ENCODE data around the gene ARHGAP18. TPM values are rescaled to one million over a fixed set of nuclear protein-coding genes. Genes with fewer than 3 reads are reported as not detected.

Gene ARHGAP18
- total and polyA plus RNA-seq, 3 experiments from 2014 or later, result 5.8 to 7.2 (median 6.5) TPM

DNA sequence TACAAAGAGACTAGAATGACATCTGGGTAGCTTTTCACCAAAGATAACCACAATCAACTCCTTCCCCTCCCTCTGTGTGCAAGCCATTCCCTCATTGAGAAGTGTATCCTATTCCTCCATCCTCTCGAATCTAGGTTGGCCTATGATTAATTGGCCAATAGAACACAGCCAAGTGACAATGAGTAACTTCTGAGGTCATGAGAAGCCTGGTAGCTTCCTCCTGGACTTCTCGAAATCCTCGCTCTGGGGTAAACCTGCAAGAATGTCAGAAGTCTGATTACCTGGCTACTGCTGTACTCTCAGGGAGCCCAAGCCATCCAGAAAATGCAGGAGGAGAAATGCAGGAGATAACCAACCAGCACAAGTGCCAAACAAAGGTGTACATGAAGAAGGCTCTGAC, 13.1 kb downstream of the ARHGAP18 start:
- no peak for DNase-seq
- Mint-ChIP-seq H3K4me3 (no peak overlapping the region), H3K27ac (peak overlapping the region in 2 of 8 donors; percentile 7 to 34), H3K9me3 (no peaks in the 10 kb centered on the region), H3K27me3 (no peaks in the 10 kb centered on the region), H3K4me1 (peaks cover 41 to 68% (median 55%) of the 10 kb centered on the region in 3 donors), H3K36me3 (peaks cover 0 to 6% (median 0%) of the 10 kb centered on the region in 3 donors)
- CTCF ChIA-PET, result interaction anchor here (0.8 to 1.0 kb wide), 2 partner anchors 14 to 17 kb away, joined by 3 read pairs; no protein-coding TSS in a partner anchor
- no peaks in the 10 kb centered on the region for H3K9me3 ChIP-seq (ENCODE audit: low read length)
- POLR2A ChIA-PET, result interaction anchor here (1.2 kb wide), 1 partner anchor 21 kb away, joined by 3 read pairs; no protein-coding TSS in a partner anchor
- peaks cover 5% of the 10 kb centered on the region for H3K4me1 ChIP-seq (ENCODE audit: insufficient read depth, low read length)
- H3K36me3 ChIP-seq (ENCODE audit: insufficient read depth, low read length), result no peaks in the 10 kb centered on the region
- no peak overlapping the region for H3K4me3 ChIP-seq (ENCODE audit: low read length)
- H3K27me3 ChIP-seq (ENCODE audit: insufficient read depth, low read length, poor library complexity, severe bottlenecking), result no peaks in the 10 kb centered on the region
- no peak overlapping the region for H3K27ac ChIP-seq (ENCODE audit: low read depth, low read length)

DNA sequence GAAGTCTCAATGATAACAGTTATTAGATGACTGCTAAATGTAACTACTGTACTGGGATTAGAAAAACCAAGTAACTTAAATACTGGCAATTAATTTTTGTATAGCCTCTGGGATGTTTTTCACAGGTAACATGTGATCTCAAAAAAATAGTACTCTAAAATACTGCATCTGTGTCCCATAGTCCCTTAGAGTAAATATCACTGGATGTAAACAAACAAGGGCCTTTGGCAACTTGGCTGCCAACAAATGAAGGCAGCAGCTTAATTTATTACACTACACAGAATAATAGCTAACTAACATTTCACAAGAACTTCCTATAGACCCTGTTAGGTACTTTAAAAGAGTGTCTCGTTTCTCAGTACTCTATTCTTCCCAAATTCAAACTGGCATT, 14.0 kb downstream of the ARHGAP18 start:
- H3K27me3 ChIP-seq (ENCODE audit: insufficient read depth, low read length, poor library complexity, severe bottlenecking), result no peaks in the 10 kb centered on the region
- peak overlapping the region in 3 of 7 donors; percentile 9 to 77 (median 31) for H3K4me3 Mint-ChIP-seq
- H3K36me3 Mint-ChIP-seq, result peaks cover 0 to 6% (median 0%) of the 10 kb centered on the region in 3 donors
- POLR2A ChIA-PET, result interaction anchor here (1.2 kb wide), 1 partner anchor 20 kb away, joined by 3 read pairs; no protein-coding TSS in a partner anchor
- H3K4me1 Mint-ChIP-seq, result peaks cover 47 to 71% (median 56%) of the 10 kb centered on the region in 3 donors
- no peaks in the 10 kb centered on the region for H3K27me3 Mint-ChIP-seq
- no peak overlapping the region for H3K4me3 ChIP-seq (ENCODE audit: low read length)
- peak overlapping the region; percentile 40 for H3K27ac ChIP-seq (ENCODE audit: low read depth, low read length)
- CTCF ChIA-PET, result interaction anchor here (1.0 kb wide), 2 partner anchors 17 to 19 kb away, joined by 3 read pairs; no protein-coding TSS in a partner anchor
- no peaks in the 10 kb centered on the region for H3K9me3 Mint-ChIP-seq
- no peaks in the 10 kb centered on the region for H3K9me3 ChIP-seq (ENCODE audit: low read length)
- H3K27ac Mint-ChIP-seq, result peak overlapping the region in 5 of 8 donors; percentile 43 to 66 (median 57)
- H3K4me1 ChIP-seq (ENCODE audit: insufficient read depth, low read length), result peaks cover 5% of the 10 kb centered on the region
- no peaks in the 10 kb centered on the region for H3K36me3 ChIP-seq (ENCODE audit: insufficient read depth, low read length)
- DNase-seq, result no peak

DNA sequence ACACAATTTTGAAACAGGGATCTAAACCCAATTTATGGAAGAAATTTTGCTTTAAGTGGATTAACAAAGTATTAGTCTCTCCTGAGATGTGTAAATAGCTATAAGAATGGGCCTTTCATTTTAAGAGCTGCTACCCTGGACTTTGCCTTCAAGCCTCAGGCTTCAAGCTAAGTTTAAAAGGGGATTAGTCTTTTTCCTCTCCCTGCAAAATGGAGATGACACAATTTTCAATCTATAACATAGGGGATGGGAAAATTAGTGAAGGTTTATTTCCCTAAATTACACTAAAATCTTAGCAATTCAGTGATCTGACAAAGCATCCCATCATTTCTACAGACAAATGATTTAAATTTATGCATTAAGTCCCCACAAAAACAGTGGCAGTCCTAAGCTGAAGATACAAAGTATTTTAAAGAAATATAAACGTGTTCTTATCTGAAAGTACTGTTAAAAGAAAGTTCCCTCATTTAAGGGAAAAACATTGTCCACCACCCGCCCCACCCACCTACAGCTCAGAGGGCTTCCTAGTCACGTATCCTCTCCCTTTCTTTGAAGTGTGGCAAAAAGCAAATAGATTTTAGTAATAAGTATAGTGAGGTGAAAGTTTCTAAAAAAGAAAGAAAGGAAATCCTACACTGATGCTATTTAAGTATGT, 14.5 kb downstream of the ARHGAP18 start:
- peaks cover 0 to 6% (median 0%) of the 10 kb centered on the region in 3 donors for H3K36me3 Mint-ChIP-seq
- peaks cover 5% of the 10 kb centered on the region for H3K4me1 ChIP-seq (ENCODE audit: insufficient read depth, low read length)
- no peaks in the 10 kb centered on the region for H3K27me3 ChIP-seq (ENCODE audit: insufficient read depth, low read length, poor library complexity, severe bottlenecking)
- ChIA-PET CTCF (interaction anchor here (1.0 kb wide), 1 partner anchor 18 kb away, joined by 3 read pairs; no protein-coding TSS in a partner anchor), POLR2A (no interaction called here)
- H3K4me3 Mint-ChIP-seq, result peak overlapping the region in 3 of 7 donors; percentile 9 to 77 (median 31)
- no peaks in the 10 kb centered on the region for H3K9me3 Mint-ChIP-seq
- peaks cover 46 to 67% (median 52%) of the 10 kb centered on the region in 3 donors for H3K4me1 Mint-ChIP-seq
- peak overlapping the region in 5 of 8 donors; percentile 43 to 66 (median 57) for H3K27ac Mint-ChIP-seq
- no peak overlapping the region for H3K4me3 ChIP-seq (ENCODE audit: low read length)
- DNase-seq, result no peak
- H3K27me3 Mint-ChIP-seq, result no peaks in the 10 kb centered on the region
- H3K36me3 ChIP-seq (ENCODE audit: insufficient read depth, low read length), result no peaks in the 10 kb centered on the region
- peak overlapping the region; percentile 40 for H3K27ac ChIP-seq (ENCODE audit: low read depth, low read length)
- no peaks in the 10 kb centered on the region for H3K9me3 ChIP-seq (ENCODE audit: low read length)

DNA sequence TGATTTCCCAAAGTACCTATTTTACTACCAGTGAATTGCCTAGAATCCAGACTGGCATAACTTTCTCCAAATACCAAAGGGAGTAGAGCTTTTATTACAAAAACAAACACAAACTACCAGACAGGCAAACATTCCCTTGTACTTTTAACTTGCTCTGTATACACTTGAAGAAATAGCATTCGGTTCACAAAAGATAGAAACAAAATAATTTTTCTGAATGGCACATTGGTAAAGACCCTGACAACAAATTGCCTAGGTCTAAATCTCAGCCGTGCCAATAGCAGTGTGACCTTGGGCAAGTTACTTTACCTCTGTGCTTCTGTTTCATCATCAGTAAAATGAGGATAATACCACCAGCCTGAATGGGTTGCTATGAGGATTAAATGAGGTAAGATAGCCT, 15.9 kb downstream of the ARHGAP18 start:
- Mint-ChIP-seq H3K36me3 (peaks cover 0 to 6% (median 0%) of the 10 kb centered on the region in 3 donors), H3K4me3 (no peak overlapping the region), H3K27me3 (no peaks in the 10 kb centered on the region), H3K4me1 (peaks cover 41 to 65% (median 48%) of the 10 kb centered on the region in 3 donors), H3K27ac (peak overlapping the region in 1 of 8 donors; percentile 26), H3K9me3 (no peaks in the 10 kb centered on the region)
- no peaks in the 10 kb centered on the region for H3K27me3 ChIP-seq (ENCODE audit: insufficient read depth, low read length, poor library complexity, severe bottlenecking)
- no peaks in the 10 kb centered on the region for H3K36me3 ChIP-seq (ENCODE audit: insufficient read depth, low read length)
- no peak for DNase-seq
- CTCF ChIA-PET, result interaction anchor here (1.0 to 1.7 kb wide), 3 partner anchors 8 to 23 kb away, joined by 3 to 4 read pairs (median 3); no protein-coding TSS in a partner anchor
- H3K4me3 ChIP-seq (ENCODE audit: low read length), result no peak overlapping the region
- H3K4me1 ChIP-seq (ENCODE audit: insufficient read depth, low read length), result peaks cover 5% of the 10 kb centered on the region
- no peaks in the 10 kb centered on the region for H3K9me3 ChIP-seq (ENCODE audit: low read length)
- peak overlapping the region; percentile 20 for H3K27ac ChIP-seq (ENCODE audit: low read depth, low read length)
- POLR2A ChIA-PET, result no interaction called here

DNA sequence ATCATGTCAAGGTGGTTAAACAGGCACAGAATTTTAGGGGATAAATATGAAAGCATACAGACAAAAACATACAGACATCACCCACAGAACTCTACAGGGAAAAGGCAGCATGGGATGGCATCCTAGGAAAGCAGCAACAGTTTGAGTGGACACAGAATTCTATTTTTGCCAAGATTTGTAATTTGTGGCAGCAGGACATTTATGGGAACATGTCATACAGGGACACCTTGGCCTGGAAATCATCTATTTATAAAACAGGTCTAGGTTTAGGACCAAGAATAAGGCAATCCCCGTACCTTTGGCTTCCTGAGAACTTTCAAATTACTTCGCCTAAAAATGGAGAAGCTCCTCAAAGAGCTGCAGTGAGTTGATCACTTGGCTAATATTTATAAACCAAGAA, 17.5 kb downstream of the ARHGAP18 start:
- Histone ChIP-seq H3K27me3 (ENCODE audit: insufficient read depth, low read length, poor library complexity, severe bottlenecking) (no peaks in the 10 kb centered on the region), H3K27ac (ENCODE audit: low read depth, low read length) (peak overlapping the region; percentile 27), H3K4me3 (ENCODE audit: low read length) (no peak overlapping the region), H3K36me3 (ENCODE audit: insufficient read depth, low read length) (no peaks in the 10 kb centered on the region), H3K4me1 (ENCODE audit: insufficient read depth, low read length) (peaks cover 12% of the 10 kb centered on the region), H3K9me3 (ENCODE audit: low read length) (no peaks in the 10 kb centered on the region)
- ChIA-PET CTCF (no interaction called here), POLR2A (no interaction called here)
- peaks cover 52 to 77% (median 61%) of the 10 kb centered on the region in 3 donors for H3K4me1 Mint-ChIP-seq
- no peaks in the 10 kb centered on the region for H3K9me3 Mint-ChIP-seq
- H3K27ac Mint-ChIP-seq, result peak overlapping the region in 3 of 8 donors; percentile 6 to 18 (median 13)
- no peaks in the 10 kb centered on the region for H3K27me3 Mint-ChIP-seq
- DNase-seq, result no peak
- peaks cover 0 to 6% (median 0%) of the 10 kb centered on the region in 3 donors for H3K36me3 Mint-ChIP-seq
- H3K4me3 Mint-ChIP-seq, result no peak overlapping the region

DNA sequence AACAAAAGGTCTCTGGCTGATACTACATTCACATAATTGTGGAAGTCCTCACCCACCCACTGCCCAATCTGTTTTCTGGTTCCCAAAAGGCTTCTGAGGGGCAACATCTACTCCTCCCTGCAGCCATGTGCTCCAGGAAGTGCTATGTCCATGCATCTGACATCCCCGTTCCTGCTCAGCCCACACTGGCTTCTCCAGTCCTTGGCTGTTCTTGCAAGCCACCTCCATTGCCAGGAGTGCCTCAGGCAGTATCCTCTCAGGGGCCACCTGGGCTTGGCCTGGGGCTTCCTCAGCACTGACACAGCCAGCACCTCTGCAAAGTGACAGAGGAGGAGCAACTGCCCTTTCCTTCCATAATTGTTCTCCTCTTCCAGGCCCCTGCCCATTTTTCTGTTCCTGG, 18.3 kb downstream of the ARHGAP18 start:
- ChIA-PET CTCF (no interaction called here), POLR2A (no interaction called here)
- Histone ChIP-seq H3K36me3 (ENCODE audit: insufficient read depth, low read length) (no peaks in the 10 kb centered on the region), H3K27ac (ENCODE audit: low read depth, low read length) (peak overlapping the region; percentile 27), H3K9me3 (ENCODE audit: low read length) (no peaks in the 10 kb centered on the region), H3K4me3 (ENCODE audit: low read length) (no peak overlapping the region), H3K27me3 (ENCODE audit: insufficient read depth, low read length, poor library complexity, severe bottlenecking) (no peaks in the 10 kb centered on the region), H3K4me1 (ENCODE audit: insufficient read depth, low read length) (peaks cover 20% of the 10 kb centered on the region)
- Mint-ChIP-seq H3K4me1 (peaks cover 58 to 77% (median 64%) of the 10 kb centered on the region in 3 donors), H3K27ac (peak overlapping the region in 4 of 8 donors; percentile 13 to 41 (median 24)), H3K9me3 (no peaks in the 10 kb centered on the region), H3K27me3 (no peaks in the 10 kb centered on the region), H3K4me3 (no peak overlapping the region), H3K36me3 (peaks cover 0 to 6% (median 0%) of the 10 kb centered on the region in 3 donors)
- no peak for DNase-seq

DNA sequence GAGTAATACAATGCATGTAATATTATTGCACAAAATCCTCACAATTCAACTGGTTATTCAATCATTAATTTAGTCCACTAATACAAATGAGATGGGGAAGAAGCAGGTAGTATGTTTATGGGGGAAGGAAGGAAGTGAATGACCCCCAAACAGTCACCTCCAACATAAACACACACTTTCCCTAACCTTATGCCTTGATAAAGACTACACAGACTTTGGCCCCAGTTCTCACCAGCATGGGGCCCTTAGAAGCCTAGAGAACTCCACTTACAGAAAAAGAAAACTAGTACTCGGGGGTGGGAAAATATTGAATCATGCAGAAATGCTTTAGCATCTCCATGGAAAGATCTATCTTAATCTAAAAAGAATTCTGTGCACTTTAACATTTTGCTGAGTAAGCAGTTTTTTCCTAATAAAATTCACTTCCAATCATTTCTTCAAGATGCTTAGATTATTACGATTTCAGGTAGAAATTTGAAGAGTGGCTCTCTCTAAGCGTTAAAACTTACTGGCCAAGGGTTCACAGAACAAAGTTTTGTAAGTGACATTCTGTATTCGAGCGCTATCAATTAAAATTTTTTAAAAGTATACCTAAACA, 18.8 kb downstream of the ARHGAP18 start:
- peaks cover 60 to 76% (median 62%) of the 10 kb centered on the region in 3 donors for H3K4me1 Mint-ChIP-seq
- no peaks in the 10 kb centered on the region for H3K27me3 ChIP-seq (ENCODE audit: insufficient read depth, low read length, poor library complexity, severe bottlenecking)
- CTCF ChIA-PET, result no interaction called here
- H3K4me3 Mint-ChIP-seq, result no peak overlapping the region
- no peaks in the 10 kb centered on the region for H3K27me3 Mint-ChIP-seq
- no peak for DNase-seq
- H3K4me1 ChIP-seq (ENCODE audit: insufficient read depth, low read length), result peaks cover 25% of the 10 kb centered on the region
- POLR2A ChIA-PET, result no interaction called here
- H3K9me3 ChIP-seq (ENCODE audit: low read length), result no peaks in the 10 kb centered on the region
- H3K27ac Mint-ChIP-seq, result no peak overlapping the region
- peak overlapping the region; percentile 27 for H3K27ac ChIP-seq (ENCODE audit: low read depth, low read length)
- no peak overlapping the region for H3K4me3 ChIP-seq (ENCODE audit: low read length)
- H3K36me3 ChIP-seq (ENCODE audit: insufficient read depth, low read length), result no peaks in the 10 kb centered on the region
- H3K9me3 Mint-ChIP-seq, result no peaks in the 10 kb centered on the region
- peaks cover 0 to 6% (median 0%) of the 10 kb centered on the region in 3 donors for H3K36me3 Mint-ChIP-seq

Data from CD8-positive, alpha-beta memory T cell (primary cell).